K562 (cell line): ENCODE results near the gene SEC23B. TPM values are rescaled to one million over a fixed set of nuclear protein-coding genes. Genes with fewer than 3 reads are reported as not detected.

ENCODE experiments used
- HCFC1 ChIP-seq: IDR thresholded peaks from 2 replicates; pipeline ENCODE4 v1.6.1; 2012; ENCODE audit warnings: low read depth, low read length, improper control_type of control experiment
- HDAC2 ChIP-seq: fragments of 450-650 bp; IDR thresholded peaks from 2 replicates; pipeline ENCODE4 v1.6.1; 2016; ENCODE audit warnings: mild to moderate bottlenecking
- KLF13 ChIP-seq: fragments of 450-650 bp; IDR thresholded peaks from 2 replicates; pipeline ENCODE4 v1.6.1; 2016; ENCODE audit warnings: missing genetic modification characterization, low read depth, mild to moderate bottlenecking, missing compliant biosample characterization, moderate library complexity, borderline replicate concordance
- L3MBTL2 ChIP-seq: fragments of 450-650 bp; IDR thresholded peaks from 2 replicates; pipeline ENCODE4 v1.6.1; 2016; ENCODE audit warnings: mild to moderate bottlenecking, moderate library complexity
- MEF2D ChIP-seq: conservative IDR thresholded peaks from 2 replicates; pipeline ENCODE4 v1.6.1; 2016; ENCODE audit warnings: low read depth, missing genetic modification characterization, missing compliant biosample characterization
- NCOA1 ChIP-seq: fragments of 450-650 bp; IDR thresholded peaks from 2 replicates; pipeline ENCODE4 v1.6.1; 2016; ENCODE audit warnings: low read depth
- NR2F6 ChIP-seq: fragments of 450-650 bp; formaldehyde crosslinking; IDR thresholded peaks from 2 replicates; pipeline ENCODE4 v1.4.0; 2020; ENCODE audit warnings: mild to moderate bottlenecking
- PHF20 ChIP-seq: fragments of 450-650 bp; IDR thresholded peaks from 2 replicates; pipeline ENCODE4 v1.6.1; 2018; ENCODE audit not compliant: partially characterized antibody
- PHF8 ChIP-seq: fragments of 200-600 bp; sonication (generic); IDR thresholded peaks from 2 replicates; pipeline ENCODE4 v1.6.1; 2012; ENCODE audit warnings: mixed run types, mild to moderate bottlenecking, inconsistent platforms, low read length, moderate library complexity, borderline replicate concordance
- RBM14 ChIP-seq: fragments of 200-400 bp; formaldehyde crosslinking; IDR thresholded peaks from 2 replicates; pipeline ENCODE4 v1.6.1; 2018; ENCODE audit warnings: low read depth, mild to moderate bottlenecking, low read length, moderate library complexity, borderline replicate concordance; ENCODE audit not compliant: insufficient read depth
- SRSF3 ChIP-seq: fragments of 200-400 bp; formaldehyde crosslinking; IDR thresholded peaks from 2 replicates; pipeline ENCODE4 v1.6.1; 2016; ENCODE audit warnings: mild to moderate bottlenecking, low read length, moderate library complexity; ENCODE audit not compliant: insufficient read depth
- ZEB2 ChIP-seq: fragments of 450-650 bp; IDR thresholded peaks from 2 replicates; pipeline ENCODE4 v1.6.1; 2016
- ZFX ChIP-seq: sonication (generic); formaldehyde crosslinking; IDR thresholded peaks from 2 replicates; pipeline ENCODE4 v1.8.0; 2022; ENCODE audit warnings: mild to moderate bottlenecking, missing genetic modification reagents, moderate library complexity
- ZNF282 ChIP-seq: sonication (generic); formaldehyde crosslinking; IDR thresholded peaks from 2 replicates; pipeline ENCODE4 v1.8.1; 2023; ENCODE audit warnings: missing genetic modification reagents
- polyA plus RNA-seq, 8 experiments: library from polyadenylated mRNA; depleted of rRNA in 4 of 8; stranded (reverse) in 5 of 8; unstranded in 3 of 8; fragments of >200 nt; fragmentation: Nextera tagmentation in 2 of 8; fragmentation: Illumina TruSeq in 1 of 8; extraction: Ambion mirVana in 2 of 8; extraction: Trizol in 1 of 8; gene quantifications; 2 replicates each; pipeline versions ENCODE4 v1.2.1 to v1.2.3, GENCODE V29; 2011 to 2014; ENCODE audit warnings: inconsistent platforms in 1 of 8, missing spikeins in 1 of 8
- total RNA-seq, 7 experiments: library from RNA; depleted of rRNA in 6 of 7; stranded (reverse); fragments of >200 nt in 6 of 7; fragmentation: Illumina TruSeq in 2 of 7; extraction: Trizol in 2 of 7; gene quantifications; 2 replicates each; pipeline versions ENCODE4 v1.2.1 to v1.2.3, GENCODE V29; 2011 to 2021; ENCODE audit warnings: low replicate concordance in 1 of 7
- TF ChIP-seq, protein P1 (sequence below): sonication (generic); formaldehyde crosslinking; IDR thresholded peaks from 2 replicates; pipeline ENCODE4 v1.8.0; 2022; ENCODE audit warnings: mild to moderate bottlenecking, missing genetic modification reagents
- TF ChIP-seq, protein P2 (sequence below), 2 experiments: fragments of 450-650 bp; conservative IDR thresholded peaks; 2 replicates each; pipeline ENCODE4 v1.6.1; 2017; ENCODE audit warnings: mild to moderate bottlenecking in 2 of 2, moderate library complexity in 2 of 2
- TF ChIP-seq, protein P3 (sequence below), 2 experiments: fragments of 200-800 bp in 1 of 2; sonication (Bioruptor generic) in 1 of 2; sonication (generic) in 1 of 2; formaldehyde crosslinking in 1 of 2; IDR thresholded peaks in 1 of 2; conservative IDR thresholded peaks in 1 of 2; 2 replicates each; pipeline versions ENCODE4 v1.5.0 to v1.6.1; 2016 to 2020; ENCODE audit warnings: missing compliant biosample characterization in 1 of 2, missing genetic modification characterization in 1 of 2, missing genetic modification reagents in 1 of 2
- TF ChIP-seq, protein P4 (sequence below): fragments of 450-650 bp; formaldehyde crosslinking; IDR thresholded peaks from 2 replicates; pipeline ENCODE4 v1.4.0; 2020; ENCODE audit warnings: mild to moderate bottlenecking, moderate library complexity
- TF ChIP-seq, protein P5 (sequence below), 3 experiments: fragments of 200-800 bp in 1 of 3; sonication (Bioruptor generic) in 1 of 3; sonication (generic) in 1 of 3; formaldehyde crosslinking in 1 of 3; IDR thresholded peaks; 2 replicates each; pipeline versions ENCODE4 v1.6.1 to v1.8.0; 2016 to 2022; ENCODE audit warnings: mild to moderate bottlenecking in 2 of 3, missing compliant biosample characterization in 2 of 3, missing genetic modification characterization in 2 of 3, missing genetic modification reagents in 1 of 3

SEC23B gene
- total and polyA plus RNA-seq, 9 of the 15 experiments (the other 6 are each of a cell fraction or from before 2014, with no cell fraction given) = 31.7 to 70.2 (median 38.5) TPM

DNA sequence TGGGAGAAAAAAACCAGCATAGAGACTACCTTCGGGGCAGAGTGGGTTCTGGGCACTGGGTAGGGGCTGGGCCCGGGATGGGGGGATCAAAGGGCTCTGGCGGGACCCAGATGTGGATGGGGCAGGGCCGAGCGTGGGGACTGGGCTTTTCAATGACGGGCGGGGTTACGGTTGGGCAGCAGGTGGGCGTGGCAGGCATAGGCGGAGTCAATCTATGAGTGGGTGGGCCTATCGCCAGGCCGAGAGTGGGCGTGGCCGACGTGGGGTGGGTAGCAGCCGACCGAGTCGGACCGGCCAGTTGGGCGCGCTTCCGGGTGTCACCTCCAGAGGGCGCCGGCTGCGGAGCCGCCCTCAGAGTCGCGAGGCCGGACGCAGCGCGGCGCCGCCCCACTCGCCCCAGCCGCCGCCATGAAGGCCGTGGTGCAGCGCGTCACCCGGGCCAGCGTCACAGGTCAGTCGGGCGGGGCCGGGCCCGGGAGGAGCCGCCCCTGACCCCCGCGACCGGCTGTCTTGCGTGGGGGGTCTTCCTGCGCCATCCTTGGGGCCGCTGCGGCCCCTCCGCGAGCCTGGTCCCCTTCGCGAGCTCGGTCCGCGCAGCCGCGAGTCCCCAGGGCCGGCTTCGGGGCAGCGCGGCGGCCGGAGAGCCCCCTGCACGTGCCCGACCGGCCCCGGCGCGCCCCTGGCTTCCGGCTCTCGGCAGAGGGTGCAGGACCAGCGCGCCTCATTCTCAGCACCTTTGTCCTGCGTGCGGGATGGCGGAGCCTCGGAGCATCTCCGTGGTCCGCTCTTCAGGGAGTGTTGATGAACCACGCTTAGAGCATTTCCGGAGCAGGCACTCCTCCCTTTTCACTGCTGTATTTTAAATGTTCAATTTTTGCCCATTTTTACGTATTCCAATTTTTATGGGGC, 80.2 kb downstream of the SEC23B start, which contains the start of gene DTD1 (continued):
- peak; percentile 84; the same call in 1 of the 2 replicates for TF ChIP-seq L3MBTL2
- TF ChIP-seq, protein P1, sequence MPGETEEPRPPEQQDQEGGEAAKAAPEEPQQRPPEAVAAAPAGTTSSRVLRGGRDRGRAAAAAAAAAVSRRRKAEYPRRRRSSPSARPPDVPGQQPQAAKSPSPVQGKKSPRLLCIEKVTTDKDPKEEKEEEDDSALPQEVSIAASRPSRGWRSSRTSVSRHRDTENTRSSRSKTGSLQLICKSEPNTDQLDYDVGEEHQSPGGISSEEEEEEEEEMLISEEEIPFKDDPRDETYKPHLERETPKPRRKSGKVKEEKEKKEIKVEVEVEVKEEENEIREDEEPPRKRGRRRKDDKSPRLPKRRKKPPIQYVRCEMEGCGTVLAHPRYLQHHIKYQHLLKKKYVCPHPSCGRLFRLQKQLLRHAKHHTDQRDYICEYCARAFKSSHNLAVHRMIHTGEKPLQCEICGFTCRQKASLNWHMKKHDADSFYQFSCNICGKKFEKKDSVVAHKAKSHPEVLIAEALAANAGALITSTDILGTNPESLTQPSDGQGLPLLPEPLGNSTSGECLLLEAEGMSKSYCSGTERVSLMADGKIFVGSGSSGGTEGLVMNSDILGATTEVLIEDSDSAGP (CRISPR knock-in tag) = no peak
- TF ChIP-seq, protein P2, sequence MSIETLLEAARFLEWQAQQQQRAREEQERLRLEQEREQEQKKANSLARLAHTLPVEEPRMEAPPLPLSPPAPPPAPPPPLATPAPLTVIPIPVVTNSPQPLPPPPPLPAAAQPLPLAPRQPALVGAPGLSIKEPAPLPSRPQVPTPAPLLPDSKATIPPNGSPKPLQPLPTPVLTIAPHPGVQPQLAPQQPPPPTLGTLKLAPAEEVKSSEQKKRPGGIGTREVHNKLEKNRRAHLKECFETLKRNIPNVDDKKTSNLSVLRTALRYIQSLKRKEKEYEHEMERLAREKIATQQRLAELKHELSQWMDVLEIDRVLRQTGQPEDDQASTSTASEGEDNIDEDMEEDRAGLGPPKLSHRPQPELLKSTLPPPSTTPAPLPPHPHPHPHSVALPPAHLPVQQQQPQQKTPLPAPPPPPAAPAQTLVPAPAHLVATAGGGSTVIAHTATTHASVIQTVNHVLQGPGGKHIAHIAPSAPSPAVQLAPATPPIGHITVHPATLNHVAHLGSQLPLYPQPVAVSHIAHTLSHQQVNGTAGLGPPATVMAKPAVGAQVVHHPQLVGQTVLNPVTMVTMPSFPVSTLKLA (conservative IDR thresholded peaks at IDR 0.05) = no peak; a peak in 1 of 4 replicates
- no peak for TF ChIP-seq SRSF3
- TF ChIP-seq NR2F6 (CRISPR knock-in tag) = no peak
- TF ChIP-seq ZEB2 = no peak
- peak; percentile 67 for TF ChIP-seq ZFX (CRISPR knock-in tag)
- no peak for TF ChIP-seq PHF20
- TF ChIP-seq HDAC2 = 0 out of 2 replicates have a peak, but pooled peaks have one; percentile 34
- no peak for TF ChIP-seq RBM14
- peak; percentile 64 for TF ChIP-seq HCFC1
- TF ChIP-seq MEF2D = no peak
- TF ChIP-seq, protein P3, sequence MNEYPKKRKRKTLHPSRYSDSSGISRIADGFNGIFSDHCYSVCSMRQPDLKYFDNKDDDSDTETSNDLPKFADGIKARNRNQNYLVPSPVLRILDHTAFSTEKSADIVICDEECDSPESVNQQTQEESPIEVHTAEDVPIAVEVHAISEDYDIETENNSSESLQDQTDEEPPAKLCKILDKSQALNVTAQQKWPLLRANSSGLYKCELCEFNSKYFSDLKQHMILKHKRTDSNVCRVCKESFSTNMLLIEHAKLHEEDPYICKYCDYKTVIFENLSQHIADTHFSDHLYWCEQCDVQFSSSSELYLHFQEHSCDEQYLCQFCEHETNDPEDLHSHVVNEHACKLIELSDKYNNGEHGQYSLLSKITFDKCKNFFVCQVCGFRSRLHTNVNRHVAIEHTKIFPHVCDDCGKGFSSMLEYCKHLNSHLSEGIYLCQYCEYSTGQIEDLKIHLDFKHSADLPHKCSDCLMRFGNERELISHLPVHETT (CRISPR knock-in tag; conservative IDR thresholded peaks at IDR 0.05 in 1 of 2, IDR thresholded peaks at IDR 0.05 in 1 of 2) = no peak
- TF ChIP-seq, protein P4, sequence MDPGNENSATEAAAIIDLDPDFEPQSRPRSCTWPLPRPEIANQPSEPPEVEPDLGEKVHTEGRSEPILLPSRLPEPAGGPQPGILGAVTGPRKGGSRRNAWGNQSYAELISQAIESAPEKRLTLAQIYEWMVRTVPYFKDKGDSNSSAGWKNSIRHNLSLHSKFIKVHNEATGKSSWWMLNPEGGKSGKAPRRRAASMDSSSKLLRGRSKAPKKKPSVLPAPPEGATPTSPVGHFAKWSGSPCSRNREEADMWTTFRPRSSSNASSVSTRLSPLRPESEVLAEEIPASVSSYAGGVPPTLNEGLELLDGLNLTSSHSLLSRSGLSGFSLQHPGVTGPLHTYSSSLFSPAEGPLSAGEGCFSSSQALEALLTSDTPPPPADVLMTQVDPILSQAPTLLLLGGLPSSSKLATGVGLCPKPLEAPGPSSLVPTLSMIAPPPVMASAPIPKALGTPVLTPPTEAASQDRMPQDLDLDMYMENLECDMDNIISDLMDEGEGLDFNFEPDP (CRISPR knock-in tag) = no peak
- TF ChIP-seq KLF13 (tag) = peak; percentile 97
- TF ChIP-seq, protein P5, sequence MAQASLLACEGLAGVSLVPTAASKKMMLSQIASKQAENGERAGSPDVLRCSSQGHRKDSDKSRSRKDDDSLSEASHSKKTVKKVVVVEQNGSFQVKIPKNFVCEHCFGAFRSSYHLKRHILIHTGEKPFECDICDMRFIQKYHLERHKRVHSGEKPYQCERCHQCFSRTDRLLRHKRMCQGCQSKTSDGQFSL (CRISPR knock-in tag; IDR thresholded peaks at IDR 0.05) = peak; percentile 84
- TF ChIP-seq, protein P5 (tag; IDR thresholded peaks at IDR 0.05) = peak in 1 of 2 experiments; percentile 48; a peak in 1 of 4 replicates
- no peak for TF ChIP-seq ZNF282
- no peak for TF ChIP-seq NCOA1
- TF ChIP-seq PHF8 = peak; percentile 67; the same call in 1 of the 2 replicates
